Ishikawa (cell line): ENCODE results near the gene PTPRN2.

ENCODE experiments used
- CEBPB ChIP-seq: IDR thresholded peaks from 2 replicates; pipeline ENCODE4 v1.6.1; 2012
- CREB1 ChIP-seq: IDR thresholded peaks from 2 replicates; pipeline ENCODE4 v1.6.1; 2012; ENCODE audit warnings: low read depth
- EGR1 ChIP-seq: IDR thresholded peaks from 2 replicates; pipeline ENCODE4 v1.6.1; 2012
- EP300 ChIP-seq: IDR thresholded peaks from 2 replicates; pipeline ENCODE4 v1.6.1; 2012; ENCODE audit warnings: borderline replicate concordance
- FOXM1 ChIP-seq: IDR thresholded peaks from 2 replicates; pipeline ENCODE4 v1.6.1; 2012; ENCODE audit warnings: low read depth, borderline replicate concordance
- MAX ChIP-seq: IDR thresholded peaks from 2 replicates; pipeline ENCODE4 v1.6.1; 2012
- NFIC ChIP-seq: IDR thresholded peaks from 2 replicates; pipeline ENCODE4 v1.6.1; 2012
- RAD21 ChIP-seq: IDR thresholded peaks from 2 replicates; pipeline ENCODE4 v1.6.1; 2012; ENCODE audit warnings: low read depth
- TAF1 ChIP-seq: IDR thresholded peaks from 2 replicates; pipeline ENCODE4 v1.6.1; 2012; ENCODE audit warnings: low read depth, mild to moderate bottlenecking
- TCF12 ChIP-seq: IDR thresholded peaks from 2 replicates; pipeline ENCODE4 v1.6.1; 2012; ENCODE audit warnings: low read depth
- TEAD4 ChIP-seq: IDR thresholded peaks from 2 replicates; pipeline ENCODE4 v1.6.1; 2012
- YY1 ChIP-seq: IDR thresholded peaks from 2 replicates; pipeline ENCODE4 v1.6.1; 2012; ENCODE audit warnings: low read depth
- ZBTB7A ChIP-seq: IDR thresholded peaks from 2 replicates; pipeline ENCODE4 v1.6.1; 2012; ENCODE audit warnings: low read depth
- TF ChIP-seq, protein P1 (sequence below): IDR thresholded peaks from 2 replicates; pipeline ENCODE4 v1.6.1; 2012; ENCODE audit warnings: low read depth, mild to moderate bottlenecking
- TF ChIP-seq, protein P2 (sequence below): IDR thresholded peaks from 2 replicates; pipeline ENCODE4 v1.6.1; 2012

PTPRN2 gene

DNA sequence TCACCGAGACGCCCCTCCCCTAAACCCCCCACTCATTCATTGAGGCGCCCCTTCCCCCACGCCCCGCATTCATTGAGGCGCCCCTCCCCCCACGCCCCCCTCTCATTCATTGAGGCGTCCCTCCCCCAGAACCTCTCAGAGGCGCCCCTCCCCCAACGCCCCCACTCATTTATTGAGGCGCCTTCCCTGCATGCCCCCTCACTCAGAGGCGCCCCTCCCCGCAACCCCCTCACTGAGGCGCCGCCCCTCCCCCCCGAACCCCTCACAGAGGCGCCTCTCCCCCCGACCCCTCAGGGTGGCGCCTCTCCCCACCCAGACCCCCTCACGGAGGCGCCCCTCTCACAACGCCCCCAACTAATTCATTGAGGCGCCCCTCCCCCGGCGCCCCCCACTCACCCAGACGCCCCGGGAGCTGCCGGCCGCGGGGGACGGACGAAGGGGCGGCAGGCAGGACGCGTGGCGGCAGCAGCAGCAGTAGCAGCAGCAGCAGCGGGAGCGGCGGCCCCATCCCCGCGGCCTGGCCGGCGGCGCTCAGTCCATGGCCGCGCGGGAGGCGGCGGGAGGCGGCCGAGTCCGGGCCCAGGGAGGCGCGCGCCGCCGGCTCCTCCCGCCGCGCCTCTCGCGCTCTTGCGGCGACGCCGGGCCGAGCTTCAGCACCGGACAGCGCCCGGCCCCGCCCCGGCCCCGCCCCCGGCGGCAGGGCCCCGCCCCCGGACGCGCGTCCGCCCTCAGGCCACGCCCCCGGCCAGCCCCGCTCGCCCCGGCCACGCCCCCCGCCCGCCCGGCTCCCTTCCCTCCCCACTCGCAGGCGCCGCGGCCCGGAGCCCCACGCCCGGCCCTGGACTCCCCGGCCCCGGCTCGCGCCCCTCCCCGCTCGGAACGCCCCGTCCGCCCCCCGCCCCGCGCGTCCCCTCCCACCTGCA, at the start of gene PTPRN2:
Gene PTPRN2, minus strand, starts transcription at position 662 of the 923 bp plus-strand sequence.
- TF ChIP-seq FOXM1 (no peak), MAX (no peak; the same call in 1 of the 2 replicates)
- TF ChIP-seq, protein P1, sequence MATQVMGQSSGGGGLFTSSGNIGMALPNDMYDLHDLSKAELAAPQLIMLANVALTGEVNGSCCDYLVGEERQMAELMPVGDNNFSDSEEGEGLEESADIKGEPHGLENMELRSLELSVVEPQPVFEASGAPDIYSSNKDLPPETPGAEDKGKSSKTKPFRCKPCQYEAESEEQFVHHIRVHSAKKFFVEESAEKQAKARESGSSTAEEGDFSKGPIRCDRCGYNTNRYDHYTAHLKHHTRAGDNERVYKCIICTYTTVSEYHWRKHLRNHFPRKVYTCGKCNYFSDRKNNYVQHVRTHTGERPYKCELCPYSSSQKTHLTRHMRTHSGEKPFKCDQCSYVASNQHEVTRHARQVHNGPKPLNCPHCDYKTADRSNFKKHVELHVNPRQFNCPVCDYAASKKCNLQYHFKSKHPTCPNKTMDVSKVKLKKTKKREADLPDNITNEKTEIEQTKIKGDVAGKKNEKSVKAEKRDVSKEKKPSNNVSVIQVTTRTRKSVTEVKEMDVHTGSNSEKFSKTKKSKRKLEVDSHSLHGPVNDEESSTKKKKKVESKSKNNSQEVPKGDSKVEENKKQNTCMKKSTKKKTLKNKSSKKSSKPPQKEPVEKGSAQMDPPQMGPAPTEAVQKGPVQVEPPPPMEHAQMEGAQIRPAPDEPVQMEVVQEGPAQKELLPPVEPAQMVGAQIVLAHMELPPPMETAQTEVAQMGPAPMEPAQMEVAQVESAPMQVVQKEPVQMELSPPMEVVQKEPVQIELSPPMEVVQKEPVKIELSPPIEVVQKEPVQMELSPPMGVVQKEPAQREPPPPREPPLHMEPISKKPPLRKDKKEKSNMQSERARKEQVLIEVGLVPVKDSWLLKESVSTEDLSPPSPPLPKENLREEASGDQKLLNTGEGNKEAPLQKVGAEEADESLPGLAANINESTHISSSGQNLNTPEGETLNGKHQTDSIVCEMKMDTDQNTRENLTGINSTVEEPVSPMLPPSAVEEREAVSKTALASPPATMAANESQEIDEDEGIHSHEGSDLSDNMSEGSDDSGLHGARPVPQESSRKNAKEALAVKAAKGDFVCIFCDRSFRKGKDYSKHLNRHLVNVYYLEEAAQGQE = peak; percentile 81

DNA sequence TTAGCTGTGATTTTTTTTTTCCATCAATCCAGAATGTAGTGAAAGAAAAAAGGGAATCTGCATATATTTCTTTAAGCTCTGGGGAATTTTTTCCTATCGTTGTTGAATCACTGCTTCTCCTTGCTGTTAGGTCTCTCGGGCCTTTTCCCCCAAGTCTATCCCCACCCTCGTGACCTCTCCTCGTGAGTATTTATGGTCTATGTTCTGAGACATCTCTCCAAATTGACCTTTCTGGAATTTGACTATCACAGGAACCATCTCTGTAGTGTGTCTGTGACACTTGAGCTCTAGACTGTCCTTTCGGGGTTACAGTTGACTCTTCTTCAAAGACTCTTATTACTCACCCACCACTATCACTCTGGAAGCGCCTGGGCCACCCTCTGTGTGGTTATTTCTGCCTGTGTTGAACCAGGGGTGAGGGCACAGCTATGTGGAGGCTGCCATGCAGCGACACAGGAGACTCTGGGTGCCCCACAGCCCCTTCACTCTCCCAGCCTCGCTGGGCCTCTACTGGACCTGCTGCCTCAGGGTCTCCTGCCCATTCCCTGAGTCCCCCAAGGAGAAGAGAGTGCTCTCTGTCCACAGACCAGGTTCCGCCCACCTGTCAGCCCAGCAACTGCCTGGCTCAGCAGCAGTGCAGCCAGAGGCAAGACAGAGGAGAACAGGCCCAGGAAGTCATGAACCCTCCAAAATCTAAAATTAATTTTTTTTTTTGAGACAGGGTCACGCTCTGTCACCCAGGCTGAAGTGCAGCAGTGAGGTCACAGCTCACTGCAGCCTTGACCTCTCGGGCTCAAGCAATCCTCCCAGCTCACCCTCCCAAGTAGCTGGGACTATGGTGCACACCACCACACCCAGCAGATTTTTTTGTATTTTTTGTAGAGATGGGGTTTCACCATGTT, 45.7 kb upstream of the PTPRN2 start:
- TF ChIP-seq, protein P2, sequence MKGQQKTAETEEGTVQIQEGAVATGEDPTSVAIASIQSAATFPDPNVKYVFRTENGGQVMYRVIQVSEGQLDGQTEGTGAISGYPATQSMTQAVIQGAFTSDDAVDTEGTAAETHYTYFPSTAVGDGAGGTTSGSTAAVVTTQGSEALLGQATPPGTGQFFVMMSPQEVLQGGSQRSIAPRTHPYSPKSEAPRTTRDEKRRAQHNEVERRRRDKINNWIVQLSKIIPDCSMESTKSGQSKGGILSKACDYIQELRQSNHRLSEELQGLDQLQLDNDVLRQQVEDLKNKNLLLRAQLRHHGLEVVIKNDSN = no peak
- no peak for TF ChIP-seq CEBPB
- no peak for TF ChIP-seq TAF1
- TF ChIP-seq EP300 = no peak
- TF ChIP-seq MAX = no peak
- no peak for TF ChIP-seq CREB1
- no peak for TF ChIP-seq ZBTB7A
- TF ChIP-seq RAD21 = no peak
- no peak for TF ChIP-seq FOXM1
- no peak for TF ChIP-seq NFIC
- TF ChIP-seq, protein P1 = no peak
- no peak for TF ChIP-seq TCF12
- TF ChIP-seq EGR1 = no peak
- TF ChIP-seq TEAD4 = no peak
- TF ChIP-seq YY1 = no peak

DNA sequence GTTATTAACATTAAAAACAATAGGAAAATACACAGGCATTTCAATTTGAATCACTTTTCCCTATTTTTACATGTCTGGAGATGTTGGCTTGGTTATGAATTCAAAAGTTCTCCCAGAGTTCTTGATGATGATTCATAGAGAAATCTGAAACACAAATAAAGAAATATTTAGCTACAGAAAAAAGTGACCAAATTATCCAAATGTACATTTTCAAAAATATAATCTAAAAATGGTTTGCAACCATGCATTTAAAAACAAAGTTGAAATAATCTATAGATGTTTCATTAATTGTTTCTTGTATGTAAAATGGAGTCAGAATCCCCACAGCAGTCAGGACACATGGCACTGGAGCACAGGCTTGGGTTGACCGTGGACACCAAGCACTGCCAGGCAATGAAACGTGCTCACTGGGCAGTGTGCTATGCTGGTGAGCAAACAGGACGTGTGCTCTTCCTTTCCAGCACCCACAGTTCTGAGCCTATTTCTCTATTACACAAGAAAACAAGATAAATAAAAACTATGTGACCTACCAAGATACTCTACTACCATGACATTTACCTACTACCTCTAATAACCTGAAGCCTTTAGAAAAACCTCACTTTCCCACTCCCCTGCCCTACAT, 44.1 kb upstream of the PTPRN2 start:
- TF ChIP-seq NFIC = no peak
- no peak for TF ChIP-seq FOXM1
- TF ChIP-seq, protein P1 = no peak
- TF ChIP-seq TAF1 = no peak
- TF ChIP-seq YY1 = no peak
- no peak for TF ChIP-seq CEBPB
- no peak for TF ChIP-seq ZBTB7A
- TF ChIP-seq, protein P2 = no peak
- no peak for TF ChIP-seq EP300
- TF ChIP-seq TEAD4 = no peak
- no peak for TF ChIP-seq CREB1
- no peak for TF ChIP-seq RAD21
- no peak for TF ChIP-seq TCF12
- no peak for TF ChIP-seq MAX
